WTC11 (cell line): ENCODE results near the gene TNS2. TPM values are rescaled to one million over a fixed set of nuclear protein-coding genes. Genes with fewer than 3 reads are reported as not detected.

Experiments used
- ATAC-seq: fragments of 200-7000 bp; cut with Tn5 transposase; 2 replicates; pipeline ENCODE4 v1.10.0; 2021; ENCODE audit warnings: mild to moderate bottlenecking, moderate library complexity
- CTCF ChIA-PET: fragments of 300-600 bp; sonication (Branson Sonifier 250); formaldehyde crosslinking; loops from one replicate; lab custom pipeline; 2021; ENCODE audit warnings: antibody characterized with exemption; lab: Charles Lee
- POLR2A ChIA-PET: fragments of 350-600 bp; sonication (Branson Sonifier 250); formaldehyde crosslinking; loops from one replicate; lab custom pipeline; 2021; ENCODE audit warnings: antibody characterized with exemption; lab: Charles Lee
- DNase-seq: peaks from one replicate; pipeline ENCODE4 v3.0.0; 2021; ENCODE audit warnings: low spot score
- H3K27ac Mint-ChIP-seq: 2 replicates; pipeline ENCODE4 v1.8.0; 2021; ENCODE audit warnings: mixed read lengths
- H3K27me3 Mint-ChIP-seq: 2 replicates; pipeline ENCODE4 v1.8.0; 2021; ENCODE audit warnings: low read depth, mild to moderate bottlenecking, moderate library complexity, mixed read lengths
- H3K36me3 Mint-ChIP-seq: 2 replicates; pipeline ENCODE4 v1.8.0; 2021; ENCODE audit warnings: mixed read lengths
- H3K4me1 Mint-ChIP-seq: 2 replicates; pipeline ENCODE4 v1.8.0; 2022; ENCODE audit warnings: mixed read lengths
- H3K4me3 Mint-ChIP-seq: 2 replicates; pipeline ENCODE4 v1.8.0; 2021; ENCODE audit warnings: mild to moderate bottlenecking, moderate library complexity, mixed read lengths
- H3K9me3 Mint-ChIP-seq: 2 replicates; pipeline ENCODE4 v1.8.0; 2021; ENCODE audit warnings: mixed read lengths
- E2F1 ChIP-seq: sonication (generic); formaldehyde crosslinking; IDR thresholded peaks from 2 replicates; pipeline ENCODE4 v1.8.0; 2022; ENCODE audit warnings: mild to moderate bottlenecking, missing genetic modification reagents
- ESRRA ChIP-seq: sonication (generic); formaldehyde crosslinking; IDR thresholded peaks from 2 replicates; pipeline ENCODE4 v1.8.1; 2022; ENCODE audit warnings: mild to moderate bottlenecking, missing genetic modification reagents, borderline replicate concordance
- GABPB1 ChIP-seq: sonication (generic); formaldehyde crosslinking; IDR thresholded peaks from 2 replicates; pipeline ENCODE4 v1.8.1; 2023; ENCODE audit warnings: mild to moderate bottlenecking, missing genetic modification reagents
- GTF2I ChIP-seq: fragments of 250-450 bp; sonication (Bioruptor Pico); conservative IDR thresholded peaks from 2 replicates; pipeline ENCODE4 v1.4.0; 2021; ENCODE audit warnings: mild to moderate bottlenecking
- MLX ChIP-seq: sonication (generic); formaldehyde crosslinking; IDR thresholded peaks from 2 replicates; pipeline ENCODE4 v1.8.1; 2023; ENCODE audit warnings: mild to moderate bottlenecking, missing genetic modification reagents, moderate library complexity
- NFATC4 ChIP-seq: fragments of 250-450 bp; sonication (Bioruptor Pico); IDR thresholded peaks from 2 replicates; pipeline ENCODE4 v1.9.0; 2021; ENCODE audit warnings: mild to moderate bottlenecking
- NFYB ChIP-seq: sonication (generic); formaldehyde crosslinking; conservative IDR thresholded peaks from 2 replicates; pipeline ENCODE4 v1.8.0; 2022; ENCODE audit warnings: low read depth, missing genetic modification reagents
- NR1H2 ChIP-seq: sonication (generic); formaldehyde crosslinking; IDR thresholded peaks from 2 replicates; pipeline ENCODE4 v1.9.0; 2021; ENCODE audit warnings: mild to moderate bottlenecking, moderate library complexity, missing genetic modification reagents
- PRDM15 ChIP-seq: sonication (generic); formaldehyde crosslinking; IDR thresholded peaks from 2 replicates; pipeline ENCODE4 v1.8.0; 2022; ENCODE audit warnings: missing genetic modification reagents
- SMAD4 ChIP-seq: sonication (generic); formaldehyde crosslinking; IDR thresholded peaks from 2 replicates; pipeline ENCODE4 v1.8.0; 2022; ENCODE audit warnings: mild to moderate bottlenecking, missing genetic modification reagents
- USF1 ChIP-seq: sonication (generic); formaldehyde crosslinking; IDR thresholded peaks from 2 replicates; pipeline ENCODE4 v1.8.0; 2022; ENCODE audit warnings: mild to moderate bottlenecking, missing genetic modification reagents
- ZNF263 ChIP-seq: sonication (generic); formaldehyde crosslinking; IDR thresholded peaks from 2 replicates; pipeline ENCODE4 v1.8.1; 2022; ENCODE audit warnings: low read depth, mild to moderate bottlenecking, moderate library complexity, missing genetic modification reagents
- ZNF281 ChIP-seq: sonication (generic); formaldehyde crosslinking; IDR thresholded peaks from 2 replicates; pipeline ENCODE4 v1.8.0; 2023; ENCODE audit warnings: mild to moderate bottlenecking, missing genetic modification reagents
- ZNF425 ChIP-seq: fragments of 250-450 bp; sonication (Bioruptor Pico); conservative IDR thresholded peaks from 2 replicates; pipeline ENCODE4 v1.9.0; 2021; ENCODE audit warnings: mild to moderate bottlenecking
- total RNA-seq: library from RNA; stranded (reverse); gene quantifications from 3 replicates; pipeline ENCODE4 v1.2.3, GENCODE V29; 2021

TNS2 gene
- total RNA-seq, 1 experiment from 2014 or later = 7.7 TPM

- H3K4me1 Mint-ChIP-seq = peaks cover 39% of the 10 kb centered on the region
- ChIA-PET POLR2A (interaction anchor here (1.2 to 1.3 kb wide), 2 partner anchors 18 to 31 kb away, joined by 5 to 6 read pairs; partner anchors contain the start of gene SPRYD3), CTCF (interaction anchor here (0.9 to 14.6 kb wide), 10 partner anchors 15 to 117 kb away, joined by 3 to 474 read pairs (median 12); partner anchors contain the start of genes CSAD, SPRYD3 and TNS2)
- ATAC-seq (peak; percentile 11), DNase-seq (no peak)
- no peaks in the 10 kb centered on the region for H3K9me3 Mint-ChIP-seq
- H3K27me3 Mint-ChIP-seq = peaks cover 70% of the 10 kb centered on the region
- no peak overlapping the region for H3K27ac Mint-ChIP-seq
- peak overlapping the region; percentile 90 for H3K4me3 Mint-ChIP-seq
- TF ChIP-seq SMAD4 (no peak), E2F1 (CRISPR knock-in tag) (no peak), NFATC4 (CRISPR knock-in tag) (no peak), ZNF281 (CRISPR knock-in tag) (no peak), NFYB (CRISPR knock-in tag) (no peak), GTF2I (CRISPR knock-in tag) (no peak), NR1H2 (CRISPR knock-in tag) (no peak), GABPB1 (CRISPR knock-in tag) (no peak), ZNF263 (CRISPR knock-in tag) (no peak), PRDM15 (CRISPR knock-in tag) (no peak), USF1 (CRISPR knock-in tag) (no peak), ESRRA (CRISPR knock-in tag) (no peak), MLX (CRISPR knock-in tag) (no peak), ZNF425 (CRISPR knock-in tag) (no peak)
- H3K36me3 Mint-ChIP-seq = no peaks in the 10 kb centered on the region
Measured at GRCh38 chr12:53096759-53097158, 46.9 kb downstream of the TNS2 start.
